ENCODE results near the gene POU2F3. TPM values are rescaled to one million over a fixed set of nuclear protein-coding genes. Genes with fewer than 3 reads are reported as not detected.
A peak's percentile ranks its signal among the peaks of the same experiment; 100 is the strongest.

Gene POU2F3
- total RNA-seq, 1 experiment from 2014 or later: not detected

DNA sequence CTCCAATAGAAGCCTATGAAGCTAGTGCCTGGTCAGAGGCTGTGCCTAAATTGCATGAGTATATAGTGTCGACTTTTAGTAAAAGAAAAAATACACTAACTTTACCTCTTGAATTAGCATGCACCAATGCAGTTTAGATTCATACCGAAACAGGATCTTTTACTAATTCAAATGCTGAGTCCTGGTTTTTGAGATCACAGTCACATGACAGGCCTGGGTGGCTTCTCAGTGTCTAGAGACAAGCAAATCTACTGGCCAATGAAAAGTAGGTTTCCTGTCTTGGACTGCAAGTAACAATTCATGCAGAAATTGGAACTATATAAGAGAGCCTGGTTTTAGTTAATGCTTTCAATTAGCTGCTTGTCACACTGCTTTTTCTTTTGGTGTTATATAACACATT, 103.5 kb downstream of the POU2F3 start:
- ChIA-PET CTCF (no interaction called here), POLR2A (interaction anchor here (0.6 kb wide), 1 partner anchor 101 kb away, joined by 5 read pairs; no protein-coding TSS in a partner anchor)
- H3K4me3 ChIP-seq (ENCODE audit: low read depth in 2 of 2, low read length in 2 of 2): no peak overlapping the region
- peaks cover 74% of the 10 kb centered on the region for H3K4me1 ChIP-seq (ENCODE audit: control insufficient read depth, insufficient read depth, low read length)
- ATAC-seq (no peak), DNase-seq (ENCODE audit: low read depth, low spot score) (no peak)
- in situ Hi-C loops (cut with HindIII; ENCODE audit: low pct_unique_long_range_greater_than_20kb, low sequenced_read_pairs) (no loop called here), intact Hi-C loops (cut with micrococcal nuclease; ENCODE audit: unreplicated experiment) (no loop called here)
- no peak for TF ChIP-seq POLR2AphosphoS5 (IDR thresholded peaks at IDR 0.05; ENCODE audit: low read depth, low read length)
- no peak for TF ChIP-seq SIN3A (IDR thresholded peaks at IDR 0.05; ENCODE audit: borderline replicate concordance, insufficient read depth, low read depth, low read length)
- TF ChIP-seq, protein P1, sequence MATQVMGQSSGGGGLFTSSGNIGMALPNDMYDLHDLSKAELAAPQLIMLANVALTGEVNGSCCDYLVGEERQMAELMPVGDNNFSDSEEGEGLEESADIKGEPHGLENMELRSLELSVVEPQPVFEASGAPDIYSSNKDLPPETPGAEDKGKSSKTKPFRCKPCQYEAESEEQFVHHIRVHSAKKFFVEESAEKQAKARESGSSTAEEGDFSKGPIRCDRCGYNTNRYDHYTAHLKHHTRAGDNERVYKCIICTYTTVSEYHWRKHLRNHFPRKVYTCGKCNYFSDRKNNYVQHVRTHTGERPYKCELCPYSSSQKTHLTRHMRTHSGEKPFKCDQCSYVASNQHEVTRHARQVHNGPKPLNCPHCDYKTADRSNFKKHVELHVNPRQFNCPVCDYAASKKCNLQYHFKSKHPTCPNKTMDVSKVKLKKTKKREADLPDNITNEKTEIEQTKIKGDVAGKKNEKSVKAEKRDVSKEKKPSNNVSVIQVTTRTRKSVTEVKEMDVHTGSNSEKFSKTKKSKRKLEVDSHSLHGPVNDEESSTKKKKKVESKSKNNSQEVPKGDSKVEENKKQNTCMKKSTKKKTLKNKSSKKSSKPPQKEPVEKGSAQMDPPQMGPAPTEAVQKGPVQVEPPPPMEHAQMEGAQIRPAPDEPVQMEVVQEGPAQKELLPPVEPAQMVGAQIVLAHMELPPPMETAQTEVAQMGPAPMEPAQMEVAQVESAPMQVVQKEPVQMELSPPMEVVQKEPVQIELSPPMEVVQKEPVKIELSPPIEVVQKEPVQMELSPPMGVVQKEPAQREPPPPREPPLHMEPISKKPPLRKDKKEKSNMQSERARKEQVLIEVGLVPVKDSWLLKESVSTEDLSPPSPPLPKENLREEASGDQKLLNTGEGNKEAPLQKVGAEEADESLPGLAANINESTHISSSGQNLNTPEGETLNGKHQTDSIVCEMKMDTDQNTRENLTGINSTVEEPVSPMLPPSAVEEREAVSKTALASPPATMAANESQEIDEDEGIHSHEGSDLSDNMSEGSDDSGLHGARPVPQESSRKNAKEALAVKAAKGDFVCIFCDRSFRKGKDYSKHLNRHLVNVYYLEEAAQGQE (IDR thresholded peaks at IDR 0.05; ENCODE audit: insufficient read depth in 1 of 2, low read depth in 2 of 2, low read length in 1 of 2): no peak
- TF ChIP-seq, protein P2, sequence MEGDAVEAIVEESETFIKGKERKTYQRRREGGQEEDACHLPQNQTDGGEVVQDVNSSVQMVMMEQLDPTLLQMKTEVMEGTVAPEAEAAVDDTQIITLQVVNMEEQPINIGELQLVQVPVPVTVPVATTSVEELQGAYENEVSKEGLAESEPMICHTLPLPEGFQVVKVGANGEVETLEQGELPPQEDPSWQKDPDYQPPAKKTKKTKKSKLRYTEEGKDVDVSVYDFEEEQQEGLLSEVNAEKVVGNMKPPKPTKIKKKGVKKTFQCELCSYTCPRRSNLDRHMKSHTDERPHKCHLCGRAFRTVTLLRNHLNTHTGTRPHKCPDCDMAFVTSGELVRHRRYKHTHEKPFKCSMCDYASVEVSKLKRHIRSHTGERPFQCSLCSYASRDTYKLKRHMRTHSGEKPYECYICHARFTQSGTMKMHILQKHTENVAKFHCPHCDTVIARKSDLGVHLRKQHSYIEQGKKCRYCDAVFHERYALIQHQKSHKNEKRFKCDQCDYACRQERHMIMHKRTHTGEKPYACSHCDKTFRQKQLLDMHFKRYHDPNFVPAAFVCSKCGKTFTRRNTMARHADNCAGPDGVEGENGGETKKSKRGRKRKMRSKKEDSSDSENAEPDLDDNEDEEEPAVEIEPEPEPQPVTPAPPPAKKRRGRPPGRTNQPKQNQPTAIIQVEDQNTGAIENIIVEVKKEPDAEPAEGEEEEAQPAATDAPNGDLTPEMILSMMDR (IDR thresholded peaks at IDR 0.05): no peak
- no peak for TF ChIP-seq TCF7L2 (IDR thresholded peaks at IDR 0.05; ENCODE audit: low read depth, low read length)
- no peaks in the 10 kb centered on the region for H3K36me3 ChIP-seq (ENCODE audit: control insufficient read depth, insufficient read depth, low read length)
- no peaks in the 10 kb centered on the region for H3K9me3 ChIP-seq (ENCODE audit: control insufficient read depth, insufficient read depth, low read depth, low read length)
- H3K27me3 ChIP-seq (ENCODE audit: control insufficient read depth, insufficient read depth, low read length): no peaks in the 10 kb centered on the region
- no TSS peak for BruUV-seq (replicated peaks)
- H3K27ac ChIP-seq (ENCODE audit: low read length): peak overlapping the region; percentile 57; the same call in 1 of the 2 replicates

DNA sequence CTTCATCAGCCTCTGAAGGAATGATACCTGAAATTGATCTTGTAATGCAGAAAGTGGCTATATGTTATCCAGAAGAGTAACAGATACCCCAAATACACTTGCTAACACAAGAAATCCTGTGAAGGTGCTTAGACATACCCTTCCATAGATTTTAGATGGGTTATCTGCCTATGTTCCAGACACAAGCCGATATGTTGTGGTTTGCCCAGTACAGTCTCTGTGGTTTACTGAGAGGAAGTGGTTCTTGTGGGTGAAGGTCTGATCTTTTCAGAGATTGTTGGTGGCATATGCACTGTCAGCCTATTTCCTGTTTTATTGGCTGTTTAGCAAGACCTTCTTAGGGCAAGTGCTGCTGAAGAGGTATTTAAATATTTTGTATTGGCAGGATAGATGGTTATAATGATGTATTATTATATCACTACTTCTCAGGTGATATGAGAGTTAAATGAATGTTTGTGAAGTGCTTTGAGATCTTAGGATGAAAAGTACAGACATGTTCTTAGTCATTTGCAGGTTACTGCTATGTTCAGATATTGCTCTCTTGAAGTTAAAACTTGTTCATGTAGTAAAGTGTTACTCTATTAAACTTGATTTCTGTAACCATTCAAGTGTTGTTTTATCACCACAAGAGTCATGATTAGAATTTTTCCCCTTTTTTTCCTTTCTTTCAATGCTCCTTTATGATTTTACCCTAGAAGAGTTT, 104.5 kb downstream of the POU2F3 start:
- intact Hi-C loops (cut with micrococcal nuclease; ENCODE audit: unreplicated experiment): no loop called here
- Histone ChIP-seq H3K4me1 (ENCODE audit: control insufficient read depth, insufficient read depth, low read length) (peaks cover 81% of the 10 kb centered on the region), H3K36me3 (ENCODE audit: control insufficient read depth, insufficient read depth, low read length) (no peaks in the 10 kb centered on the region), H3K9me3 (ENCODE audit: control insufficient read depth, insufficient read depth, low read depth, low read length) (no peaks in the 10 kb centered on the region), H3K27ac (ENCODE audit: low read length) (peak overlapping the region; percentile 55; the same call in 1 of the 2 replicates), H3K4me3 (ENCODE audit: low read depth in 2 of 2, low read length in 2 of 2) (no peak overlapping the region), H3K27me3 (ENCODE audit: control insufficient read depth, insufficient read depth, low read length) (no peaks in the 10 kb centered on the region)
- no TSS peak for BruUV-seq (replicated peaks)
- POLR2A ChIA-PET: interaction anchor here (0.6 kb wide), 1 partner anchor 100 kb away, joined by 5 read pairs; no protein-coding TSS in a partner anchor
- in situ Hi-C loops (cut with HindIII; ENCODE audit: low pct_unique_long_range_greater_than_20kb, low sequenced_read_pairs): no loop called here
- peak; percentile 72 for ATAC-seq
- no peak for DNase-seq (ENCODE audit: low read depth, low spot score)
- CTCF ChIA-PET: no interaction called here
- TF ChIP-seq SIN3A (IDR thresholded peaks at IDR 0.05; ENCODE audit: borderline replicate concordance, insufficient read depth, low read depth, low read length) (no peak), POLR2AphosphoS5 (IDR thresholded peaks at IDR 0.05; ENCODE audit: low read depth, low read length) (no peak), TCF7L2 (IDR thresholded peaks at IDR 0.05; ENCODE audit: low read depth, low read length) (no peak)
- TF ChIP-seq, protein P2 (IDR thresholded peaks at IDR 0.05): no peak
- TF ChIP-seq, protein P1 (IDR thresholded peaks at IDR 0.05; ENCODE audit: insufficient read depth in 1 of 2, low read depth in 2 of 2, low read length in 1 of 2): no peak
